ENCODE data around the gene CNTFR. TPM values are rescaled to one million over a fixed set of nuclear protein-coding genes. Genes with fewer than 3 reads are reported as not detected.

CNTFR gene
- total RNA-seq, 1 donor from 2014 or later = 23.2 TPM

GRCh38 chr9:34623374-34624235 lies 34.1 kb upstream of the CNTFR start:
- ATAC-seq (no peak), DNase-seq (ENCODE audit: low spot score) (no peak)
- intact Hi-C loops (cut with DNase I) = no loop called here

GRCh38 chr9:34620061-34620994 lies 30.8 kb upstream of the CNTFR start, which contains the start of gene DCTN3:
Gene DCTN3, minus strand, starts transcription at chr9:34620495. Its CDS starts 31 bp downstream, at chr9:34620464.
- peak; percentile 98 for ATAC-seq
- intact Hi-C loops (cut with DNase I) = no loop called here
- peak; percentile 94 for DNase-seq (ENCODE audit: low spot score)

GRCh38 chr9:34615132-34615531 lies 25.6 kb upstream of the CNTFR start:
- no peak for DNase-seq (ENCODE audit: low spot score)
- ATAC-seq = no peak
- intact Hi-C loops (cut with DNase I) = no loop called here

GRCh38 chr9:34612788-34613390 lies 23.4 kb upstream of the CNTFR start:
- ATAC-seq = peak; percentile 87
- intact Hi-C loops (cut with DNase I) = loop anchor here (2.0 kb wide), 1 partner anchor 16 kb away; the partner anchor contains the start of gene ARID3C
- peak; percentile 88 for DNase-seq (ENCODE audit: low spot score)

- peak; percentile 92 for DNase-seq (ENCODE audit: low spot score)
- peak; percentile 97 for ATAC-seq
- intact Hi-C loops (cut with DNase I) = loop anchor here (2.0 kb wide), 1 partner anchor 17 kb away; the partner anchor contains the start of gene ARID3C
Observed at GRCh38 chr9:34611811-34612787, 22.6 kb upstream of the CNTFR start, which contains the start of gene RPP25L. Gene RPP25L, minus strand, starts transcription at chr9:34612097. Its CDS starts 801 bp downstream, at chr9:34611296.

GRCh38 chr9:34611251-34611810 lies 21.8 kb upstream of the CNTFR start:
- DNase-seq (ENCODE audit: low spot score) (no peak), ATAC-seq (peak; percentile 18)
- intact Hi-C loops (cut with DNase I) = no loop called here

DNA sequence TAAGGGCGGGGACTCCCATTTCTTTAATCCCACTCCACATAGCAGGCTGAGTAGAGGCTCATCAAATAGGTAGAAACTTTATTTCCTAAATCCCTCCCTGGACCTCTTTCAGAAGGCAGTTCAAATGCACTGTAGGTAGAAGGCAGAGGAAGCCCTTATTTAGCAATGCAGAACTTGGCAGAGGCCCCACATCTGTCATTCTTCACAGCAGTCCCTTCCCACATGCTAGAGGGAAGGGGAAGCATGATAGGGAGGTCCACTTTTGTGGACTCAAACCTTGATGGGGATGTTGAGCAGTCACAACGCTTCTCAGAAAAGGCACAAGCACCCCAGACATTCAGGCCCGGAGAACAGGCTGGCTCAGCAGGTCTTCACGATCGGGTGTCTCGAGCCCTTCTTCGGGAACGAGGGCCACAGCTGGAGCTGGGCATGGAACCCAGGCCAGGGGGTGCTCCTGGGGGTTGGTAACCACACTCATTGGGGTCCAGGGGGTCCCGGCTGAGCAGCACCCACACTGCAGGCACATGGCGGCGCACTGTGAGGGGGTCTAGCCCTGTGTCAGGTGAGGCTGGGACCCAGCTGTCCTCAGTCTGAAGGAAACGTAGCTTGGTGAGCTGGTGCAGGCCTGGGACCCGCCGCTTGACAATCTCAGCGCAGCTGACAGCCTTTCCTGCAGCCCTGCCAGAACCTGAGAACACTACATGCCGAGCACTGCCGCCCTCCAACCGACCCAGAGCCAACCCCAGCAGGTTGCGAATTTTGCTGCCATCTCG lies 21.1 kb upstream of the CNTFR start:
- DNase-seq (ENCODE audit: low spot score) (no peak), ATAC-seq (no peak)
- intact Hi-C loops (cut with DNase I) = no loop called here

DNA sequence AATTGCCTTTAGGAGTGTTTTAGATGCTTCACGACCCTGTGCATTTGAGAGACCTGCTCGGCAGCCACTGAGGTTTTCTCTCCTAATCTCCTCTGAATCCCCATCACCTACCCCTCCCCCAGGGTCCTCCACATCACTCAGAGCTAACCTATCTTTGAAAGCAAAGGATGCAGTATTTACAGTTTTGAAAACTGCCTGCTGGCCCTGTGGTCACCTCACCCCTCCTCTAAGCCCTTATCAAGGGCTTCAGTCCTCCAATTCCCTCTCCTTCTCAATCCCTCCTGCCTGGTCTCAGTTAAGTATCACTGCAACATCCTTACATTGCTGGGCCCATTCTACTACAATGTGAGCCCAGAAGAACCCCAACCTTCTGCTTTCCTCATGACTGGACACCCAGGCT lies 17.8 kb upstream of the CNTFR start:
- ATAC-seq (no peak), DNase-seq (ENCODE audit: low spot score) (no peak)
- intact Hi-C loops (cut with DNase I) = no loop called here

- intact Hi-C loops (cut with DNase I) = no loop called here
- ATAC-seq (no peak), DNase-seq (ENCODE audit: low spot score) (no peak)
Observed at GRCh38 chr9:34606905-34607304, 17.4 kb upstream of the CNTFR start.

DNA sequence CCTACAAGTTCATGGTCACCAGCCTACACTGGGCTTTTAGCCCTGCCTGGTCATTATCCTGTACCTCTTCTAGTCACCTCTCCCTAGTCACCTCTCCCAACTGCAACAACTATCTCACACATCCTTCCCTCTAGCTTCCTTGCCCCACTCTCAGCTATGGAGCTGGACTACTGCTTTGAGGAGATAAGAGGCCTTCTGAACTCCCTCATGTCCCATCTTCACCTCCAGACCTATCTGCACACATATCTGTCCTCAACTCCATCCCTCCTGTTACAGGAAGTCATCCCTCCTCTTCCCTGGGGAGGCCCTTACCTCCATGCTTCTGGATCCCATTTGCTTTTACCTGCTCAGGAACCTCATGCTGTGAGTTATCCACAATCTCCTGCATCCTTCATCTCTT lies 16.7 kb upstream of the CNTFR start:
- ATAC-seq (no peak), DNase-seq (ENCODE audit: low spot score) (no peak)
- intact Hi-C loops (cut with DNase I) = no loop called here

- peak; percentile 93 for DNase-seq (ENCODE audit: low spot score)
- intact Hi-C loops (cut with DNase I) = no loop called here
Observed at GRCh38 chr9:34603610-34604231, 14.2 kb upstream of the CNTFR start.

DNA sequence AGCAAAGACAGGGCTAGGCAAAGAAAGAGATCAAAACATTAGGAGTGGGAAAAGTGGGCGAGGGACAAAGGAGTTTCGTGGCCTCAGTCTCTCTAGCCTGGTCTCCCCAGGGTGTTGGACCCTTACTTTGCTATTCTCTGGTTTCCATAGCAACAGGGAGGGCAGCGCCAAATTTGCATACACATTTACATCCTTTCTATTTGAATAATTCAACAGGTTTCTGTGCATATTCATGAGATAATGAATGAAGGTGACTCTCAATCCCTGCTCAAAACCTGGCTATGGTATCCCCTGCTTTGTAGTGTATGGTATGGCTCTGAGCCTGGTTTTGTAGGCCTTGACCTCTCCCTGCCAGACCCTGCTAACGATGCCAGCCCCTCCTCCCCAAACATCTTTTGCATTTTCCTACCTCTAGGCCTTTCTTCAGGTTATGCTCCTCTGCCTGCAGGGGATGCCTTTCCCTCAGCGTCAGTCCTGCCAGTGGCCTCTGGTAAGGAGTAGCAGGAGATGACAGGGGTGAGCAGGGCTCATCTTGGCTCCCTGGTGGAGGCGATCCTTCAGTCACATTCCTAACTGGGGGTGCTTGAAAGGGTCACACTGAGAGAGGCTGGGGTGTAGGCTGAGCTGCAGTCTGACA lies 12.5 kb upstream of the CNTFR start:
- DNase-seq (ENCODE audit: low spot score) (no peak), ATAC-seq (no peak)
- intact Hi-C loops (cut with DNase I) = no loop called here

More at GRCh38 chr9:34603610-34604231, 14.2 kb upstream of the CNTFR start:
- peak; percentile 91 for ATAC-seq

GRCh38 chr9:34600908-34601307 lies 11.4 kb upstream of the CNTFR start:
- no peak for DNase-seq (ENCODE audit: low spot score)
- no peak for ATAC-seq
- intact Hi-C loops (cut with DNase I) = no loop called here

DNA sequence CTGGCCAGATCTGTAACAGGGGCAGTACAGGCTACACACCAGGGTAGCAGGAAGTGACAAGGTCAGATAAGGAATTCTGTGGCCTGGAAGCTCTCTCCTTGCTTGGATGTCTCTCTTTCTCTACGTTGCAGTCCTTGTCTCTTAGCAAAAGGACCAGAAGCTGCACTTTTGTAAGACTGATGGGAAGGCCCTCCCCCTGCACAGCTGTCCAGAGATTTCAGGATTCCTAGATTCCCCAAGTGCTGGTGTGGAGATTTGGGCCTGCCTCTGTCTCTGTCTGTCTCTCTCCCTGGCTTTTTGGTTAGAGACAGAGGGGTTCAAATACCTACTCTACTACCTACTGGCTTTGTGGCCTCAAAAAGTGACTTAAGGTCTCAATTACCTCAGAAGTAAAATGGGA lies 10.0 kb upstream of the CNTFR start:
- intact Hi-C loops (cut with DNase I) = no loop called here
- no peak for DNase-seq (ENCODE audit: low spot score)
- ATAC-seq = no peak

GRCh38 chr9:34594177-34594576 lies 4.7 kb upstream of the CNTFR start:
- DNase-seq (ENCODE audit: low spot score) (no peak), ATAC-seq (no peak)
- intact Hi-C loops (cut with DNase I) = loop anchor here (5.0 kb wide), 2 partner anchors 47 to 92 kb away; no protein-coding TSS in a partner anchor
